Endothelial cell of umbilical vein (primary cell): ENCODE data around the gene MAML2. TPM values are rescaled to one million over a fixed set of nuclear protein-coding genes. Genes with fewer than 3 reads are reported as not detected.

Source experiments
- BruUV-seq: library from RNA; stranded (reverse); fragments of 400-500 nt; replicated peaks from 2 replicates; lab custom pipeline; 2021; lab: Mats Ljungman, UMichigan
- CTCF ChIA-PET: fragments of 300-600, 350-600 bp; sonication (Branson Sonifier 250); formaldehyde crosslinking; loops from one replicate; lab custom pipeline; 2021; ENCODE audit warnings: antibody characterized with exemption, inconsistent platforms; lab: Charles Lee
- POLR2A ChIA-PET: fragments of 300-600, 350-600 bp; sonication (Branson Sonifier 250); formaldehyde crosslinking; loops from one replicate; lab custom pipeline; 2021; ENCODE audit warnings: antibody characterized with exemption, inconsistent platforms; lab: Charles Lee
- DNase-seq: peaks from one replicate; pipeline ENCODE4 v3.0.0-alpha.2; 2011; ENCODE audit warnings: low read depth, low spot score
- FAIRE-seq: peaks from 2 replicates; lab custom pipeline; 2011; peaks lifted over from hg19 to GRCh38; lab: Jason Lieb, UNC
- H2AFZ ChIP-seq: 2 replicates; pipeline ENCODE4 v1.6.0; 2012; ENCODE audit warnings: low read depth, low read length, control low read depth, inconsistent platforms
- H3K27ac ChIP-seq: 2 replicates; pipeline ENCODE4 v1.5.1; 2011; ENCODE audit warnings: low read depth, mild to moderate bottlenecking, control low read depth, low read length, moderate library complexity; ENCODE audit not compliant: insufficient read depth
- H3K27me3 ChIP-seq, 2 experiments: 2 replicates each; pipeline versions ENCODE4 v1.6.0 to v1.6.1; 2011; ENCODE audit warnings: low read length in 2 of 2, mixed read lengths in 1 of 2; ENCODE audit not compliant: control insufficient read depth in 2 of 2, insufficient read depth in 2 of 2
- H3K36me3 ChIP-seq, 2 experiments: 2 replicates in 1 of 2; 3 replicates in 1 of 2; pipeline ENCODE4 v1.5.1; 2011; ENCODE audit warnings: low read length in 2 of 2, mild to moderate bottlenecking in 1 of 2, moderate library complexity in 1 of 2; ENCODE audit not compliant: control insufficient read depth in 2 of 2, insufficient read depth in 2 of 2; ENCODE audit errors: extremely low read depth in 1 of 2
- H3K4me1 ChIP-seq: 3 replicates; pipeline ENCODE4 v1.5.1; 2011; ENCODE audit warnings: mild to moderate bottlenecking, low read length; ENCODE audit not compliant: control insufficient read depth, insufficient read depth; ENCODE audit errors: extremely low read depth
- H3K4me2 ChIP-seq: 2 replicates; pipeline ENCODE4 v1.6.1; 2011; ENCODE audit warnings: low read length, control low read depth, mixed read lengths; ENCODE audit not compliant: insufficient read depth
- H3K4me3 ChIP-seq, 3 experiments: fragments of 200-600 bp in 1 of 3; sonication (generic), shearing (Covaris generic) in 1 of 3; replicated peaks in 1 of 3; 2 replicates each; pipeline ENCODE4 v1.5.1; 2011 to 2016; ENCODE audit warnings: control low read depth in 3 of 3, low read length in 3 of 3, mild to moderate bottlenecking in 2 of 3, inconsistent platforms in 1 of 3, low read depth in 1 of 3, moderate library complexity in 1 of 3; ENCODE audit not compliant: insufficient read depth in 1 of 3
- H3K79me2 ChIP-seq: 2 replicates; pipeline ENCODE4 v1.6.0; 2012; ENCODE audit warnings: low read length, inconsistent platforms; ENCODE audit not compliant: control insufficient read depth, insufficient read depth
- H3K9ac ChIP-seq: replicated peaks from 2 replicates; pipeline ENCODE3; 2011; ENCODE audit warnings: low read length, control low read depth; ENCODE audit not compliant: insufficient read depth; ENCODE audit errors: extremely low read depth
- H3K9me1 ChIP-seq: replicated peaks from 3 replicates; pipeline ENCODE4 v1.6.0; 2011; ENCODE audit warnings: mild to moderate bottlenecking, low read length; ENCODE audit not compliant: control insufficient read depth, insufficient read depth; ENCODE audit errors: extremely low read depth
- H3K9me3 ChIP-seq: replicated peaks from 2 replicates; pipeline ENCODE4 v1.5.1; 2012; ENCODE audit warnings: low read length, inconsistent platforms; ENCODE audit not compliant: control insufficient read depth, insufficient read depth
- H4K20me1 ChIP-seq: replicated peaks from 2 replicates; pipeline ENCODE3; 2011; ENCODE audit warnings: mild to moderate bottlenecking, low read length; ENCODE audit not compliant: control insufficient read depth, insufficient read depth; ENCODE audit errors: extremely low read depth
- POLR2A ChIP-seq: IDR thresholded peaks from 2 replicates; pipeline ENCODE4 v1.6.1; 2012; ENCODE audit warnings: low read depth, mild to moderate bottlenecking, control low read depth, low read length
- POLR2AphosphoS5 ChIP-seq: IDR thresholded peaks from 2 replicates; pipeline ENCODE4 v1.6.1; 2012; ENCODE audit warnings: low read depth, mild to moderate bottlenecking, control low read depth, low read length, moderate library complexity; ENCODE audit not compliant: insufficient read depth
- dilution Hi-C: fragments of 300-500 bp; cut with MboI; formaldehyde crosslinking; loops from one replicate; pipeline ENCODE4 v1.15.0; 2019; ENCODE audit warnings: low sequenced_read_pairs; ENCODE audit not compliant: extremely low pct_ligation_motif_present
- intact Hi-C: fragments of 100-400 bp; cut with micrococcal nuclease; formaldehyde crosslinking; loops from one replicate; pipeline ENCODE4 v1.10.0; 2022
- polyA plus RNA-seq, 4 experiments: library from polyadenylated mRNA; depleted of rRNA in 3 of 4; stranded (reverse) in 3 of 4; unstranded in 1 of 4; fragments of >200 nt; gene quantifications; 2 replicates each; pipeline versions ENCODE4 v1.2.1 to v1.2.3, GENCODE V29; 2011 to 2012; ENCODE audit warnings: missing spikeins in 1 of 4
- total RNA-seq: library from RNA; stranded (reverse); gene quantifications from 2 replicates; pipeline ENCODE4 v1.2.3, GENCODE V29; 2021
- TF ChIP-seq, protein P1 (sequence below), 2 donors: IDR thresholded peaks; 1 replicate in 1 of 2; 2 replicates in 1 of 2; pipeline ENCODE4 v1.5.1; 2011; ENCODE audit warnings: low read length in 2 of 2, mild to moderate bottlenecking in 2 of 2, moderate library complexity in 2 of 2, control low read depth in 1 of 2, inconsistent platforms in 1 of 2, low read depth in 1 of 2; ENCODE audit not compliant: insufficient read depth in 1 of 2; ENCODE audit errors: extremely low read depth in 1 of 2

Gene MAML2
- total and polyA plus RNA-seq, 2 donors (not counting 3 experiments of a cell fraction or from before 2014, with no cell fraction given), result 12.4 to 16.8 TPM

GRCh38 chr11:96098511-96099241 lies 244.3 kb downstream of the MAML2 start:
- DNase-seq, result no peak
- intact Hi-C loops (no loop called here), dilution Hi-C loops (no loop called here)

GRCh38 chr11:96097844-96098421 lies 245.1 kb downstream of the MAML2 start:
- H2AFZ ChIP-seq, result no peak overlapping the region
- no peaks in the 10 kb centered on the region for H3K36me3 ChIP-seq
- no peaks in the 10 kb centered on the region for H3K27me3 ChIP-seq
- BruUV-seq, result no TSS peak
- H3K79me2 ChIP-seq, result no peaks in the 10 kb centered on the region
- POLR2A ChIA-PET, result no interaction called here
- H4K20me1 ChIP-seq, result no peaks in the 10 kb centered on the region
- no peak overlapping the region for H3K27ac ChIP-seq
- H3K9me1 ChIP-seq, result no peaks in the 10 kb centered on the region
- no peak overlapping the region for H3K4me2 ChIP-seq
- dilution Hi-C loops (no loop called here), intact Hi-C loops (no loop called here)
- FAIRE-seq (no peak), DNase-seq (no peak)
- H3K9me3 ChIP-seq, result no peaks in the 10 kb centered on the region
- H3K4me1 ChIP-seq, result peaks cover 16% of the 10 kb centered on the region
- TF ChIP-seq, protein P1, sequence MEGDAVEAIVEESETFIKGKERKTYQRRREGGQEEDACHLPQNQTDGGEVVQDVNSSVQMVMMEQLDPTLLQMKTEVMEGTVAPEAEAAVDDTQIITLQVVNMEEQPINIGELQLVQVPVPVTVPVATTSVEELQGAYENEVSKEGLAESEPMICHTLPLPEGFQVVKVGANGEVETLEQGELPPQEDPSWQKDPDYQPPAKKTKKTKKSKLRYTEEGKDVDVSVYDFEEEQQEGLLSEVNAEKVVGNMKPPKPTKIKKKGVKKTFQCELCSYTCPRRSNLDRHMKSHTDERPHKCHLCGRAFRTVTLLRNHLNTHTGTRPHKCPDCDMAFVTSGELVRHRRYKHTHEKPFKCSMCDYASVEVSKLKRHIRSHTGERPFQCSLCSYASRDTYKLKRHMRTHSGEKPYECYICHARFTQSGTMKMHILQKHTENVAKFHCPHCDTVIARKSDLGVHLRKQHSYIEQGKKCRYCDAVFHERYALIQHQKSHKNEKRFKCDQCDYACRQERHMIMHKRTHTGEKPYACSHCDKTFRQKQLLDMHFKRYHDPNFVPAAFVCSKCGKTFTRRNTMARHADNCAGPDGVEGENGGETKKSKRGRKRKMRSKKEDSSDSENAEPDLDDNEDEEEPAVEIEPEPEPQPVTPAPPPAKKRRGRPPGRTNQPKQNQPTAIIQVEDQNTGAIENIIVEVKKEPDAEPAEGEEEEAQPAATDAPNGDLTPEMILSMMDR (IDR thresholded peaks at IDR 0.05; ENCODE audit: extremely low read depth in 1 of 2, insufficient read depth in 1 of 2, low read depth in 1 of 2, low read length in 2 of 2), result no peak
- TF ChIP-seq POLR2A, result no peak
- H3K4me3 ChIP-seq, result no peak overlapping the region
- CTCF ChIA-PET, result no interaction called here
- H3K9ac ChIP-seq, result no peak overlapping the region

More at GRCh38 chr11:96098511-96099241, 244.3 kb downstream of the MAML2 start:
- no peaks in the 10 kb centered on the region for H3K27me3 ChIP-seq
- H3K9me3 ChIP-seq, result no peaks in the 10 kb centered on the region
- no peak for FAIRE-seq
- no peak overlapping the region for H3K4me3 ChIP-seq
- ChIA-PET POLR2A (no interaction called here), CTCF (no interaction called here)
- no peaks in the 10 kb centered on the region for H3K36me3 ChIP-seq
- no peaks in the 10 kb centered on the region for H3K9me1 ChIP-seq
- H3K4me2 ChIP-seq, result no peak overlapping the region
- BruUV-seq, result no TSS peak
- no peak overlapping the region for H3K27ac ChIP-seq
- H3K4me1 ChIP-seq, result peaks cover 23% of the 10 kb centered on the region
- H3K79me2 ChIP-seq, result no peaks in the 10 kb centered on the region
- no peak overlapping the region for H2AFZ ChIP-seq
- no peak for TF ChIP-seq POLR2AphosphoS5
- no peaks in the 10 kb centered on the region for H4K20me1 ChIP-seq
- H3K9ac ChIP-seq, result no peak overlapping the region
